GM12873 (cell line): ENCODE data around the gene MAPK10.

Source experiments
- TF ChIP-seq, protein P1 (sequence below): IDR thresholded peaks from 2 replicates; pipeline ENCODE4 v1.5.1; 2012; ENCODE audit warnings: low read depth, mild to moderate bottlenecking, moderate library complexity, low read length, control low read depth; ENCODE audit not compliant: insufficient read depth; ENCODE audit errors: missing control alignments

MAPK10 gene

DNA sequence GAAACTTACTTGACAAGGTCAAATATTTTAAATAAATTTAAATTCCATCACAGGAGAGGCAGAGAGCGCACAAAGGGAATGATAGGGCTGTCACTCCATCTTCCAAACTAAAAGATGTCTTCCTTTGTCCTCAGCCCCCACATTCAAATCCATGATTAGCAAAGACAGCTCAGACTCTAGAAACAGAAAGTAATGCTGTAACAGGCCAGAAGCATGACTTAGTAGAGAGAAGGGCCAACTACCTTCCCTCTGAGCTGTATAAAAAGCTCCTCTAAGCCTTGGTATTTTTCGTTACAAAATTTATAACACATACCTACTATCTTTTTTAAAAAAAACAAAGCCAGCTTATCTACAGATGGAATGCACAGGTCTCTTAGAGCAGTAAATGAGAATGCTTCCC is 207.4 kb downstream of the MAPK10 start:
- TF ChIP-seq, protein P1, sequence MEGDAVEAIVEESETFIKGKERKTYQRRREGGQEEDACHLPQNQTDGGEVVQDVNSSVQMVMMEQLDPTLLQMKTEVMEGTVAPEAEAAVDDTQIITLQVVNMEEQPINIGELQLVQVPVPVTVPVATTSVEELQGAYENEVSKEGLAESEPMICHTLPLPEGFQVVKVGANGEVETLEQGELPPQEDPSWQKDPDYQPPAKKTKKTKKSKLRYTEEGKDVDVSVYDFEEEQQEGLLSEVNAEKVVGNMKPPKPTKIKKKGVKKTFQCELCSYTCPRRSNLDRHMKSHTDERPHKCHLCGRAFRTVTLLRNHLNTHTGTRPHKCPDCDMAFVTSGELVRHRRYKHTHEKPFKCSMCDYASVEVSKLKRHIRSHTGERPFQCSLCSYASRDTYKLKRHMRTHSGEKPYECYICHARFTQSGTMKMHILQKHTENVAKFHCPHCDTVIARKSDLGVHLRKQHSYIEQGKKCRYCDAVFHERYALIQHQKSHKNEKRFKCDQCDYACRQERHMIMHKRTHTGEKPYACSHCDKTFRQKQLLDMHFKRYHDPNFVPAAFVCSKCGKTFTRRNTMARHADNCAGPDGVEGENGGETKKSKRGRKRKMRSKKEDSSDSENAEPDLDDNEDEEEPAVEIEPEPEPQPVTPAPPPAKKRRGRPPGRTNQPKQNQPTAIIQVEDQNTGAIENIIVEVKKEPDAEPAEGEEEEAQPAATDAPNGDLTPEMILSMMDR, result no peak

DNA sequence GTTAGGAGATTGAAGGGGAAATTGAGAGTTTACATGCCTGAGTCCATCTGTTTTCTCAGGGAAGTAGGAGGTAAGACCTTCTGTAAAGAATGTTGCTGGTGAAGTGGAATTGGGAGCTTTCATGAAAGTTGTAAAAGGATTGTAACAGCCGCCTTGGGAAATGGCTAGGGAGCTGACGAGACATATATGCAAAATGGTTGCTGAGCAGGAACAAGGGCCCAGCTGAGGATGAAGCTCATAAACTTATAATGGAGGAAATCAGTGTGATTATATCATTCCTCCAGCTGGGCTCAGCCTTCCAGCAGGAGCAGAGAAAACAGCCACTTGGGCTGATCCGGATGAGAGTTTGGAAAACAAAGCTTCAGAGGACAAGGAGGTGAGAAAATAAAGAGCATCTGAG is 208.7 kb downstream of the MAPK10 start:
- TF ChIP-seq, protein P1, result no peak

DNA sequence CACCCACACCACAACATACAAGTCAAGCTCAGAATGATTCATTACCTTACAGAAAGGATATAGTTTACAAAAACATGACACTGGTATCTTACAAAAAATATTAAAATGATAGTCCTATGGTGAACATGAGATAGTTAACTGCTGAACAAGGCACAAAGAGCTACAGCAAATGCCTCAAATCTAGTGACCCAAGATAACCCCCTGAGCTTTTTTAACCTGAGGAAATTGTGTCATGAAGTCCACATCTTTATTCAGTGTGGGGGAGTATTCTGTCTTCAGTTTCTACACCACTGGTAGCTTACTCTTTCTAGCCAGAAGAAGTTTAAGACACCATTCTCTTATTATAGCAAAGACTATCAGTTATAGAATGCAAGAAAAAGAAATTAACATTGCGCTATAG is 218.7 kb downstream of the MAPK10 start:
- TF ChIP-seq, protein P1, result no peak

DNA sequence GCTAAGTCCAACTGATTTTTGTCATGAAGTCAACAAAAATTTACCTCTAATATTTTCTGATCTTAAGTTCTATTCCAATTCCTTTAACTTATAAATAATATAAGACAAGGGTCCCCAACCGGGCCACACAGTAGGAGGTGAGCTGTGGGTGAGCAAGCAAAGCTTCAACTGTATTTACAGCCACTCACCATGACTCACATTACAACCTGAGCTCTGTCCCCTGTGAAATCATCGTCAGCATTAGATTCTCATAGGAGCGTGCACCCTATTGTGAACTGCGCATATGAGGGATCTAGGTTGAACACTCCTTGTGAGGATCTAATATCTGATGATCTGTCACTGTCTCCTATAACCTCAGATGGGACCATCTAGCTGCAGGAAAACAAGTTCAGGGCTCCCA is 227.4 kb downstream of the MAPK10 start:
- TF ChIP-seq, protein P1, result no peak

DNA sequence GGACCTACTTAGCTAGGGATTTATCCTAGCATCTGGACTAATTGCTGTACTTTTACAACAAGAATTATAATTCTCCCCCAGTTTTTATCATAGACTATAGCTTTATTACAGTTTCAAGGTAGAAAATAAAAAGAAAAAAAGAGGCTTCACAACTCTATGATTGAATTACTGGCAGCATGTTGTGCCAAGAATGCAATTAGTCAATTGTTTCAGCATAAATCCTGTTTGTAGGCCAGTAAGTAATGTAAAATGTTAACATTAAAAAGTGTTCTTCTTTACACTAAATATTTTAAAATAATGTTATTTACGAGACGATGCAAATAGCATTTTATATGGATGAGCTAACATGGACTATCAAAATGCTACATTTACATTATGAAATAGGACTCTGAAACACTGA is 228.4 kb downstream of the MAPK10 start:
- TF ChIP-seq, protein P1, result no peak

DNA sequence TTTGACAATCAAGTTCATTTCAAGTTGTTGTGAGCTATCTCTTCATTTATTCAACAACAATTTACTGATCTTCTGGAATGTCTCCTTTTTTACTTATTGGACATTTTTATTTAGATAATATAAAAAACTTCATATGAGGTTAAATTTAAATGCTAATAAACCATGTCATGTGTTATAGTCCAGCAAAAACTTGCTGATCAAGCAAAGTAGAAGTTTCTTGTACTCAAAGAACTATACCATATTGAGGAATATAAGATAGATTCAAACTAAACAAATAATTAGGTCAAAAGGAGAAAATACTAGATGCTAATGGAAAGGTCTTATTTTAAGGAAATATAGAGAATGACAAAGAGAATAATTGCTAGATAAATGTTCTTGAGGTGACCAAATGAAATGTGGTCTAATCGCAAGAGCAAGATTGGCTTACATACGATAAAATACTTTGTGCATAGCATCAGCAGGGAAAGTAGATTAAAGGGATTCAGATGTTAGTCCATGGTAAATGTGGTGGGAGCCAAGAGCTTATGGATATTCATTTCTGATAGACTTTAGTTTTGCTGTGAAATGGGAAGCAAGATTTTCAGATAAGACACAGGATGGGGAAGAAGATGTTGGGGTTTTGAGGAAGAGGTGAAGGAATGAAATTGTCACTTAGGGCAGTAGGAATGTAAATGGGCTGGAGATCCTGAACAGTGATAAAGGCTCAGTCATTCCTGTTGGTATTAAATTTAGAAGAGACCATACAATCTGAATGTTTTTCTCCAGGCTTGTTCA is 229.5 kb downstream of the MAPK10 start:
- TF ChIP-seq, protein P1, result no peak

DNA sequence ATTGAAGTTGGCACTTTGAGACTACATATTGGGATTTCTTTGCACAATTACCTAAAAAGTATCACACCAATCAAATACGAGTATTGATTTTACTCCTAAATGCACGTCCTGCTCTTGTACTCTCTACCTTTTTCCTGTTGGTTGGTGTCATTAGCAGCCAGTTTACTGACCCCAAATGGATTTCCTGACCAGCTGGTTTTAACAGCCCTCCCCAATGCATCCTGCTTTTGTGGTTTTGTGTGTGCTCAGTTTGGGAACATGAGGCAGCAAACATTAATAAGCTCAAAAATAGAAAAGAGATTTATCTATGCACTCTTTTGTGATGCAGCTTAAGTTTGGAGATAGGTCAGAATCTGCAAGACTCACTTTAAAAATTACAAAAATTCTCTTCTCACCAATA is 230.3 kb downstream of the MAPK10 start:
- TF ChIP-seq, protein P1, result no peak
